NB4 (cell line): Measurements from ENCODE around the gene SLC25A38.
"Not testable (repeated sequence)": the region's sequence is repeated elsewhere in the genome, so short reads cannot be mapped to it uniquely, and the experiment has no call there.

ENCODE experiments used
- DNase-seq: peaks from one replicate; pipeline ENCODE4 v3.0.0; 2010; ENCODE audit warnings: low read depth
- H3K4me3 ChIP-seq: one replicate; pipeline ENCODE4 v1.5.1; 2011; ENCODE audit warnings: mild to moderate bottlenecking, low read depth, low read length, moderate library complexity
- MAX ChIP-seq: IDR thresholded peaks from 2 replicates; pipeline ENCODE4 v1.6.1; 2011; ENCODE audit warnings: low read depth, low read length
- MYC ChIP-seq: IDR thresholded peaks from 2 replicates; pipeline ENCODE4 v1.6.1; 2011; ENCODE audit warnings: low read depth, low read length
- POLR2A ChIP-seq: IDR thresholded peaks from 2 replicates; pipeline ENCODE4 v1.6.1; 2011; ENCODE audit warnings: mild to moderate bottlenecking; ENCODE audit not compliant: insufficient read length; ENCODE audit errors: extremely low read depth
- TF ChIP-seq, protein P1 (sequence below): IDR thresholded peaks from one replicate; pipeline ENCODE4 v1.5.1; 2012; ENCODE audit warnings: low read depth, low read length

SLC25A38 gene

GRCh38 chr3:39410893-39411292, 27.7 kb downstream of the SLC25A38 start:
- DNase-seq = no peak
- TF ChIP-seq, protein P1, sequence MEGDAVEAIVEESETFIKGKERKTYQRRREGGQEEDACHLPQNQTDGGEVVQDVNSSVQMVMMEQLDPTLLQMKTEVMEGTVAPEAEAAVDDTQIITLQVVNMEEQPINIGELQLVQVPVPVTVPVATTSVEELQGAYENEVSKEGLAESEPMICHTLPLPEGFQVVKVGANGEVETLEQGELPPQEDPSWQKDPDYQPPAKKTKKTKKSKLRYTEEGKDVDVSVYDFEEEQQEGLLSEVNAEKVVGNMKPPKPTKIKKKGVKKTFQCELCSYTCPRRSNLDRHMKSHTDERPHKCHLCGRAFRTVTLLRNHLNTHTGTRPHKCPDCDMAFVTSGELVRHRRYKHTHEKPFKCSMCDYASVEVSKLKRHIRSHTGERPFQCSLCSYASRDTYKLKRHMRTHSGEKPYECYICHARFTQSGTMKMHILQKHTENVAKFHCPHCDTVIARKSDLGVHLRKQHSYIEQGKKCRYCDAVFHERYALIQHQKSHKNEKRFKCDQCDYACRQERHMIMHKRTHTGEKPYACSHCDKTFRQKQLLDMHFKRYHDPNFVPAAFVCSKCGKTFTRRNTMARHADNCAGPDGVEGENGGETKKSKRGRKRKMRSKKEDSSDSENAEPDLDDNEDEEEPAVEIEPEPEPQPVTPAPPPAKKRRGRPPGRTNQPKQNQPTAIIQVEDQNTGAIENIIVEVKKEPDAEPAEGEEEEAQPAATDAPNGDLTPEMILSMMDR = no peak
- TF ChIP-seq POLR2A (no peak), MYC (no peak), MAX (no peak)
- peak overlapping the region; percentile 28 for H3K4me3 ChIP-seq

- TF ChIP-seq MAX = no peak
- TF ChIP-seq, protein P1 = no peak
These were observed 29.6 kb downstream of the SLC25A38 start for GRCh38 chr3:39412668-39413260.

GRCh38 chr3:39413691-39414420, 30.7 kb downstream of the SLC25A38 start:
- peak; percentile 4 for TF ChIP-seq POLR2A
- TF ChIP-seq, protein P1 = no peak
- peak; percentile 32 for DNase-seq
- no peak overlapping the region for H3K4me3 ChIP-seq

More at GRCh38 chr3:39412668-39413260, 29.6 kb downstream of the SLC25A38 start:
- DNase-seq = no peak
- H3K4me3 ChIP-seq = no peak overlapping the region

- peak; percentile 40 for DNase-seq
- no peak overlapping the region for H3K4me3 ChIP-seq
- TF ChIP-seq MAX (no peak), POLR2A (peak; percentile 11)
These were observed 31.3 kb downstream of the SLC25A38 start for GRCh38 chr3:39414421-39414907.

DNA sequence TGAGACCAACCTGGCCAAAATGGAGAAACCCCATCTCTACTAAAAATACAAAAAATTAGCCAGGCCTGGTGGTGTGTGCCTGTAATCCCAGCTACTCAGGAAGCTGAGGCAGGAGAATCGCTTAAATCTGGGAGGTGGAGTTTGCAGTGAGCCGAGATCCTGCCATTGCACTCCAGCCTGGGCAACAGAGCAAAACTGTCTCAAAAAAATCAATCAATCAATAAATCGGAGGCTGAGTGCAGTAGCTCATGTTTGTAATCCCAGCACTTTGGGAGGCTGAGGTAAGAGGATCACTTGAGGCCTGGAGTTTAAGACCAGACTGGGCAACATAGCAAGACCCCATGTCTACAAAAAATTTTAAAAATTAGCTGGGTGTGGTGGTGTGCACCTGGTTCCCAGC, 32.1 kb downstream of the SLC25A38 start:
- not testable (repeated sequence) for H3K4me3 ChIP-seq, DNase-seq

DNA sequence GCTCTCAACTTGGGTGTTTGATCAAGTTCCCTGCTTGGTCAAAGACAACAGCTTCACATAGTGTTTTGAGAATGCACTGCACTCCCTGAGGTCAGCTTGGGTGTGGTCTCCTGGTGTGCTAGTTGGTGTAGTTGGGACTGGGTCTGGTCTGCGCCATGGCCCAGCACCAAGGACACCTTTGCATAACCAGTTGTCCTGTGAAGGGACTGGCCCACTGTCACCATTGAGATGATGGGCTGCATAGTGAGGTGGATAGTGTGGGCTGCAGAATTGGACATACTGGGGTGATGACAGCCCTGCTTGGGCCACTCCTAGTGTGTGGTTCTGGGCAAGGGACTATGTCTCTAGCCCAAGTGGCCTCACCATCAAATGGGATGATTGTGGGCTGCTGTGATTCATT, 32.8 kb downstream of the SLC25A38 start:
- peak; percentile 26 for DNase-seq
- H3K4me3 ChIP-seq = no peak overlapping the region
- TF ChIP-seq, protein P1 = no peak
- TF ChIP-seq MYC (no peak), MAX (no peak), POLR2A (no peak)

- not testable (repeated sequence) for DNase-seq
These were observed 33.8 kb downstream of the SLC25A38 start for GRCh38 chr3:39416998-39417397.

DNA sequence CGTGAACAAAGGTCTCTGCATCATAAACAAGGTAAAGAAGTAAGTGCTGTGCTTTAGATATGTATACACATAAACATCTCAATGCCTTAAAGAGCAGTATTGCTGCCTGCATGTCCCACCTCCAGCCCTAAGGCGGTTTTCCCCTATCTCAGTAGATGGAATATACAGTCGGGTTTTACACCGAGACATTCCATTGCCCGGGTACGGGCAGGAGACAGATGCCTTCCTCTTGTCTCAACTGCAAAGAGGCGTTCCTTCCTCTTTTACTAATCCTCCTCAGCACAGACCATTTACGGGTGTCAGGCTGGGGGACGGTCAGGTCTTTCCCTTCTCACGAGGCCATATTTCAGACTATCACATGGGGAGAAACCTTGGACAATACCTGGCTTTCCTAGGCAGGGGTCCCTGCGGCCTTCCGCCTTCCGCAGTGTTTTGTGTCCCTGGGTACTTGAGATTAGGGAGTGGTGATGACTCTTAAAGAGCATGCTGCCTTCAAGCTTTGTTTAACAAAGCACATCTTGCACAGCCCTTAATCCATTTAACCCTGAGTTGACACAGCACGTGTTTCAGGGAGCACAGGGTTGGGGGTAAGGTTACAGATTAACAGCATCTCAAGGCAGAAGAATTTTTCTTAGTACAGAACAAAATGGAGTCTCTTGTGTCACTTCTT, 35.5 kb downstream of the SLC25A38 start:
- not testable (repeated sequence) for H3K4me3 ChIP-seq

More at GRCh38 chr3:39416998-39417397, 33.8 kb downstream of the SLC25A38 start:
- not testable (repeated sequence) for H3K4me3 ChIP-seq

More for the DNA sequence above, 35.5 kb downstream of the SLC25A38 start:
- DNase-seq = not testable (repeated sequence)
